IMR-90 (cell line): Measurements from ENCODE around the gene ELANE.

Experiments
- BHLHE40 ChIP-seq: fragments of 150-350 bp; IDR thresholded peaks from 2 replicates; pipeline ENCODE4 v1.6.1; 2016; ENCODE audit warnings: mild to moderate bottlenecking, low read depth, low read length
- CEBPB ChIP-seq: IDR thresholded peaks from 2 replicates; pipeline ENCODE4 v1.6.1; 2012; ENCODE audit warnings: low read depth, low read length, improper control_type of control experiment
- FOS ChIP-seq: fragments of 150-350 bp; IDR thresholded peaks from 2 replicates; pipeline ENCODE4 v1.6.1; 2016; ENCODE audit warnings: low read depth, low read length
- MAZ ChIP-seq: IDR thresholded peaks from 2 replicates; pipeline ENCODE4 v1.6.1; 2012; ENCODE audit warnings: low read depth, mild to moderate bottlenecking, low read length, improper control_type of control experiment, moderate library complexity, borderline replicate concordance
- NFE2L2 ChIP-seq: fragments of 150-350 bp; IDR thresholded peaks from 2 replicates; pipeline ENCODE4 v1.6.1; 2016; ENCODE audit warnings: low read depth, mild to moderate bottlenecking, low read length
- POLR2A ChIP-seq: IDR thresholded peaks from 2 replicates; pipeline ENCODE4 v1.6.1; 2012; ENCODE audit warnings: mild to moderate bottlenecking, low read depth, low read length
- RCOR1 ChIP-seq: IDR thresholded peaks from 2 replicates; pipeline ENCODE4 v1.6.1; 2012; ENCODE audit warnings: mild to moderate bottlenecking, low read length, improper control_type of control experiment; ENCODE audit not compliant: insufficient replicate concordance
- TF ChIP-seq, protein P1 (sequence below): conservative IDR thresholded peaks from 2 replicates; pipeline ENCODE4 v1.5.1; 2012; ENCODE audit warnings: mild to moderate bottlenecking, low read depth, low read length, improper control_type of control experiment
- TF ChIP-seq, protein P2 (sequence below): fragments of 150-350 bp; IDR thresholded peaks from 2 replicates; pipeline ENCODE4 v1.6.1; 2017; ENCODE audit warnings: mild to moderate bottlenecking, antibody characterized with exemption, low read length, low read depth

DNA sequence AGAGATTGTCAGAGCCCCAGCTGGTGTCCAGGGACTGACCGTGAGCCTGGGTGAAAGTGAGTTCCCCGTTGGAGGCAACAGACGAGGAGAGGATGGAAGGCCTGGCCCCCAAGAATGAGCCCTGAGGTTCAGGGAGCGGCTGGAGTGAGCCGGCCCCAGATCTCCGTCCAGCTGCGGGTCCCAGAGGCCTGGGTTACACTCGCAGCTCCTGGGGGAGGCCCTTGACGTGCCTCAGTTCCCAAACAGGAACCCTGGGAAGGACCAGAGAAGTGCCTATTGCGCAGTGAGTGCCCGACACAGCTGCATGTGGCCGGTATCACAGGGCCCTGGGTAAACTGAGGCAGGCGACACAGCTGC, 1.1 kb upstream of the ELANE start:
- TF ChIP-seq POLR2A (no peak), CEBPB (no peak), FOS (no peak), NFE2L2 (no peak), BHLHE40 (no peak), RCOR1 (no peak), MAZ (no peak)
- TF ChIP-seq, protein P1, sequence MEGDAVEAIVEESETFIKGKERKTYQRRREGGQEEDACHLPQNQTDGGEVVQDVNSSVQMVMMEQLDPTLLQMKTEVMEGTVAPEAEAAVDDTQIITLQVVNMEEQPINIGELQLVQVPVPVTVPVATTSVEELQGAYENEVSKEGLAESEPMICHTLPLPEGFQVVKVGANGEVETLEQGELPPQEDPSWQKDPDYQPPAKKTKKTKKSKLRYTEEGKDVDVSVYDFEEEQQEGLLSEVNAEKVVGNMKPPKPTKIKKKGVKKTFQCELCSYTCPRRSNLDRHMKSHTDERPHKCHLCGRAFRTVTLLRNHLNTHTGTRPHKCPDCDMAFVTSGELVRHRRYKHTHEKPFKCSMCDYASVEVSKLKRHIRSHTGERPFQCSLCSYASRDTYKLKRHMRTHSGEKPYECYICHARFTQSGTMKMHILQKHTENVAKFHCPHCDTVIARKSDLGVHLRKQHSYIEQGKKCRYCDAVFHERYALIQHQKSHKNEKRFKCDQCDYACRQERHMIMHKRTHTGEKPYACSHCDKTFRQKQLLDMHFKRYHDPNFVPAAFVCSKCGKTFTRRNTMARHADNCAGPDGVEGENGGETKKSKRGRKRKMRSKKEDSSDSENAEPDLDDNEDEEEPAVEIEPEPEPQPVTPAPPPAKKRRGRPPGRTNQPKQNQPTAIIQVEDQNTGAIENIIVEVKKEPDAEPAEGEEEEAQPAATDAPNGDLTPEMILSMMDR: no peak
- TF ChIP-seq, protein P2, sequence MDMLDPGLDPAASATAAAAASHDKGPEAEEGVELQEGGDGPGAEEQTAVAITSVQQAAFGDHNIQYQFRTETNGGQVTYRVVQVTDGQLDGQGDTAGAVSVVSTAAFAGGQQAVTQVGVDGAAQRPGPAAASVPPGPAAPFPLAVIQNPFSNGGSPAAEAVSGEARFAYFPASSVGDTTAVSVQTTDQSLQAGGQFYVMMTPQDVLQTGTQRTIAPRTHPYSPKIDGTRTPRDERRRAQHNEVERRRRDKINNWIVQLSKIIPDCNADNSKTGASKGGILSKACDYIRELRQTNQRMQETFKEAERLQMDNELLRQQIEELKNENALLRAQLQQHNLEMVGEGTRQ: no peak
